Measurements from ENCODE around the gene TMEM130.

DNA sequence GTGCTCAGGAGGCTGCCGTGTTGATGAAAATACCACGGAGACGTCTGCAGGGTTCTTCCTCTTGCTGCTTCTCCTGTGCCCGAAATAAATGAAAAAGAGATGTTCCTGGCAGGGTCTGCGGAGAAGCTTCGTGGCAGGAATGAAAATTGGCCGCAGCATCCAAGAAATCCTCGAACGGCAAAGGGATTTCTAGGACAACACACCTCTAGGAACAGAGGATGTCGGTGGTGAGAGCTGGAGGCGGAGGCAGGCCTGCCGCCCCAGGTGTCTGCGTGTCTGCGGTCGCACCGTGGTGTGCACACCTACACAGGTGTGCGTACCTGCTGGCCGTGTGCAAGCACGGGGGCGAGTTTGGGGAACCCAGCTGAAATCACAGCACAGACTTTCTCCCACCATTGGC is 43.4 kb downstream of the TMEM130 start:
- TF ChIP-seq, protein P1, sequence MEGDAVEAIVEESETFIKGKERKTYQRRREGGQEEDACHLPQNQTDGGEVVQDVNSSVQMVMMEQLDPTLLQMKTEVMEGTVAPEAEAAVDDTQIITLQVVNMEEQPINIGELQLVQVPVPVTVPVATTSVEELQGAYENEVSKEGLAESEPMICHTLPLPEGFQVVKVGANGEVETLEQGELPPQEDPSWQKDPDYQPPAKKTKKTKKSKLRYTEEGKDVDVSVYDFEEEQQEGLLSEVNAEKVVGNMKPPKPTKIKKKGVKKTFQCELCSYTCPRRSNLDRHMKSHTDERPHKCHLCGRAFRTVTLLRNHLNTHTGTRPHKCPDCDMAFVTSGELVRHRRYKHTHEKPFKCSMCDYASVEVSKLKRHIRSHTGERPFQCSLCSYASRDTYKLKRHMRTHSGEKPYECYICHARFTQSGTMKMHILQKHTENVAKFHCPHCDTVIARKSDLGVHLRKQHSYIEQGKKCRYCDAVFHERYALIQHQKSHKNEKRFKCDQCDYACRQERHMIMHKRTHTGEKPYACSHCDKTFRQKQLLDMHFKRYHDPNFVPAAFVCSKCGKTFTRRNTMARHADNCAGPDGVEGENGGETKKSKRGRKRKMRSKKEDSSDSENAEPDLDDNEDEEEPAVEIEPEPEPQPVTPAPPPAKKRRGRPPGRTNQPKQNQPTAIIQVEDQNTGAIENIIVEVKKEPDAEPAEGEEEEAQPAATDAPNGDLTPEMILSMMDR (optimal IDR thresholded peaks at IDR 0.05 in 1 of 3, IDR thresholded peaks at IDR 0.05 in 1 of 3, conservative IDR thresholded peaks at IDR 0.05 in 1 of 3; ENCODE audit: extremely low read depth in 1 of 3, insufficient read depth in 2 of 3, low read length in 3 of 3): no peak
- TF ChIP-seq EZH2 (IDR thresholded peaks at IDR 0.05; ENCODE audit: low read length): no peak
